ENCODE measurements around the gene CACNA1G. TPM values are rescaled to one million over a fixed set of nuclear protein-coding genes. Genes with fewer than 3 reads are reported as not detected.

The CACNA1G gene
- total and polyA plus RNA-seq, 4 donors = under 0.01 to 0.14 (median 0.01) TPM; not detected in 1

DNA sequence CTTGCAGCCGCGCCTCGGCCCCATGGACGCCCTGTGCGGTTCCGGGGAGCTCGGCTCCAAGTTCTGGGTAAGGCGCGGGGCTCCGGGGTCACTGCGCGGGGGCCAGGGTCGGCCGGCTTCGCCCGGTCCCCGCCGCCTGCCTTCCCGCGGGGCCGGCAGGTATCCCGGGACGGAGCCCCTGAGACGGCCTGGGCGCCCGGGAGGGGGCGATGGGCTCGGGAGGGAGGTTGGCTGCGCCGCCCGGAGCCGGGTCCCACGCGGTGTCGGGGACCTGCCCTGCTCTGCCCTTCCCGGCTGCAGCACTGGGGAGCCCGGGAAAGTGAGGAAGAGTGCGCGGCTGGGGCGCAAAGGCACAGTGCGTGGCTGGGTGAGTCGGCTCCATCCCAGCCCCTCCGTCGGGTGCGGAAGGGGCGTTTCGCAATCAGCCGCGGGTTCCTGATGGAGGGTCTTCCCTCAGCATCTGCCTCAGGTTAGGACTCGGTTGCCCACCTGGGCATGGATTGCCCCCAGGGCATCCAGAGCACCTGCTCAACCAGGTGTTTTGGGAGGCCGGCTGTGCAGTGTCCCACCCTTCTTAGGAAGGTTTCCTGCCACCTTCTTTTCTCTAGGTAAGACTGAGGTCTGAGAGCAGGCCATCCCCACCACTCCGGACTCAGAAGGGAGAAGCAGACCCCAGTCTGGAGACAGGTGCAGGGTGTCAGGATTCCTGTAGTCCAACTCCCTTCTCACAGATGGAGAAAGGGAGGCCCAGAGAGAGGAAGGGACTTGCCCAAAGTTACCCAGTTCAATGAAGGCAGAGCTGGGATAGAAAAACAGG lies 74.6 kb downstream of the CACNA1G start:
- DNase-seq (ENCODE audit: low spot score) = no peak
- H3K27me3 ChIP-seq (ENCODE audit: control insufficient read depth in 4 of 4, insufficient read depth in 4 of 4, low read length in 3 of 4) = no peaks in the 10 kb centered on the region
- peak overlapping the region; percentile 89 to 92 for H3K27ac ChIP-seq (ENCODE audit: low read depth in 1 of 2, low read length in 2 of 2)
- peak overlapping the region; percentile 81 to 93 for H3K9ac ChIP-seq (ENCODE audit: low read depth in 1 of 2, low read length in 2 of 2)
- peaks cover 15 to 54% (median 43%) of the 10 kb centered on the region in 4 donors for H3K4me1 ChIP-seq (ENCODE audit: control insufficient read depth in 4 of 4, insufficient read depth in 4 of 4, low read length in 3 of 4)
- no peak for TF ChIP-seq HNF4G (IDR thresholded peaks at IDR 0.05)
- no peak for TF ChIP-seq NR2F2 (IDR thresholded peaks at IDR 0.05)
- no peak for TF ChIP-seq EGR1 (IDR thresholded peaks at IDR 0.05; ENCODE audit: low read depth in 2 of 2)
- TF ChIP-seq TAF1 (conservative IDR thresholded peaks at IDR 0.05) = no peak
- TF ChIP-seq, protein P1, sequence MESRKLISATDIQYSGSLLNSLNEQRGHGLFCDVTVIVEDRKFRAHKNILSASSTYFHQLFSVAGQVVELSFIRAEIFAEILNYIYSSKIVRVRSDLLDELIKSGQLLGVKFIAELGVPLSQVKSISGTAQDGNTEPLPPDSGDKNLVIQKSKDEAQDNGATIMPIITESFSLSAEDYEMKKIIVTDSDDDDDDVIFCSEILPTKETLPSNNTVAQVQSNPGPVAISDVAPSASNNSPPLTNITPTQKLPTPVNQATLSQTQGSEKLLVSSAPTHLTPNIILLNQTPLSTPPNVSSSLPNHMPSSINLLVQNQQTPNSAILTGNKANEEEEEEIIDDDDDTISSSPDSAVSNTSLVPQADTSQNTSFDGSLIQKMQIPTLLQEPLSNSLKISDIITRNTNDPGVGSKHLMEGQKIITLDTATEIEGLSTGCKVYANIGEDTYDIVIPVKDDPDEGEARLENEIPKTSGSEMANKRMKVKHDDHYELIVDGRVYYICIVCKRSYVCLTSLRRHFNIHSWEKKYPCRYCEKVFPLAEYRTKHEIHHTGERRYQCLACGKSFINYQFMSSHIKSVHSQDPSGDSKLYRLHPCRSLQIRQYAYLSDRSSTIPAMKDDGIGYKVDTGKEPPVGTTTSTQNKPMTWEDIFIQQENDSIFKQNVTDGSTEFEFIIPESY (IDR thresholded peaks at IDR 0.05) = no peak
- TF ChIP-seq GABPA (IDR thresholded peaks at IDR 0.05 in 1 of 2, conservative IDR thresholded peaks at IDR 0.05 in 1 of 2) = no peak
- no peak for TF ChIP-seq ATF3 (IDR thresholded peaks at IDR 0.05)
- no peak for TF ChIP-seq RXRA (IDR thresholded peaks at IDR 0.05)
- TF ChIP-seq FOXA2 (IDR thresholded peaks at IDR 0.05) = no peak
- H3K9me3 ChIP-seq (ENCODE audit: control insufficient read depth in 4 of 4, low read length in 3 of 4) = no peaks in the 10 kb centered on the region
- no peaks in the 10 kb centered on the region for H3K36me3 ChIP-seq (ENCODE audit: control insufficient read depth in 4 of 4, insufficient read depth in 3 of 4, low read depth in 1 of 4, low read length in 3 of 4)
- peak overlapping the region; percentile 79 to 95 (median 87) for H3K4me3 ChIP-seq (ENCODE audit: low read depth in 1 of 3, low read length in 3 of 3)
- WGBS = 3% methylated on average over 52 of the region's 52 CpGs

DNA sequence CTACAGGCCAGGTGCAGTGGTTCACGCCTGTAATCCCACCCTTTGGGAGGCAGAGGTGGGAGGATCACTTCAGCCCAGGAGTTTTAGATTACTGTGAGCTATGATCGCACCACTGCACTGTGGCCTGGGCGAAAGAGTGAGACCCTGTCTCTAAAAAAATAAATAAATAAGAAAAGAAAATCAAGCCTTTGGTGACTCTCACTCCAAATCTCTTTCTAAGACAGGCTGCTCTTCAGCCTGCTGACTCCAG lies 75.1 kb downstream of the CACNA1G start:
- Histone ChIP-seq H3K27ac (ENCODE audit: low read depth in 1 of 2, low read length in 2 of 2) (peak overlapping the region; percentile 89 to 92), H3K36me3 (ENCODE audit: control insufficient read depth in 4 of 4, insufficient read depth in 3 of 4, low read depth in 1 of 4, low read length in 3 of 4) (no peaks in the 10 kb centered on the region), H3K4me1 (ENCODE audit: control insufficient read depth in 4 of 4, insufficient read depth in 4 of 4, low read length in 3 of 4) (peaks cover 20 to 56% (median 48%) of the 10 kb centered on the region in 4 donors), H3K9me3 (ENCODE audit: control insufficient read depth in 4 of 4, low read length in 3 of 4) (no peaks in the 10 kb centered on the region), H3K27me3 (ENCODE audit: control insufficient read depth in 4 of 4, insufficient read depth in 4 of 4, low read length in 3 of 4) (no peaks in the 10 kb centered on the region), H3K4me3 (ENCODE audit: low read depth in 1 of 3, low read length in 3 of 3) (peak overlapping the region; percentile 79 to 95 (median 87)), H3K9ac (ENCODE audit: low read depth in 1 of 2, low read length in 2 of 2) (peak overlapping the region; percentile 81 to 93)
- TF ChIP-seq JUND (IDR thresholded peaks at IDR 0.05) = no peak
- no peak for TF ChIP-seq EGR1 (IDR thresholded peaks at IDR 0.05; ENCODE audit: low read depth in 2 of 2)
- no peak for TF ChIP-seq RXRA (IDR thresholded peaks at IDR 0.05)
- no peak for TF ChIP-seq TAF1 (conservative IDR thresholded peaks at IDR 0.05)
- TF ChIP-seq SP1 (IDR thresholded peaks at IDR 0.05) = no peak
- DNase-seq (ENCODE audit: low spot score) = no peak
- WGBS = 37% methylated on average over 3 of the region's 3 CpGs

- H3K9me3 ChIP-seq (ENCODE audit: control insufficient read depth in 4 of 4, low read length in 3 of 4) = no peaks in the 10 kb centered on the region
- peak overlapping the region; percentile 79 to 95 (median 87) for H3K4me3 ChIP-seq (ENCODE audit: low read depth in 1 of 3, low read length in 3 of 3)
- peaks cover 25 to 58% (median 50%) of the 10 kb centered on the region in 4 donors for H3K4me1 ChIP-seq (ENCODE audit: control insufficient read depth in 4 of 4, insufficient read depth in 4 of 4, low read length in 3 of 4)
- no peaks in the 10 kb centered on the region for H3K27me3 ChIP-seq (ENCODE audit: control insufficient read depth in 4 of 4, insufficient read depth in 4 of 4, low read length in 3 of 4)
- no peak for DNase-seq (ENCODE audit: low spot score)
- no peaks in the 10 kb centered on the region for H3K36me3 ChIP-seq (ENCODE audit: control insufficient read depth in 4 of 4, insufficient read depth in 3 of 4, low read depth in 1 of 4, low read length in 3 of 4)
- 33% methylated on average over 9 of the region's 9 CpGs for WGBS
- peak overlapping the region; percentile 89 to 92 for H3K27ac ChIP-seq (ENCODE audit: low read depth in 1 of 2, low read length in 2 of 2)
- H3K9ac ChIP-seq (ENCODE audit: low read depth in 1 of 2, low read length in 2 of 2) = peak overlapping the region; percentile 81 to 93
- TF ChIP-seq, protein P2, sequence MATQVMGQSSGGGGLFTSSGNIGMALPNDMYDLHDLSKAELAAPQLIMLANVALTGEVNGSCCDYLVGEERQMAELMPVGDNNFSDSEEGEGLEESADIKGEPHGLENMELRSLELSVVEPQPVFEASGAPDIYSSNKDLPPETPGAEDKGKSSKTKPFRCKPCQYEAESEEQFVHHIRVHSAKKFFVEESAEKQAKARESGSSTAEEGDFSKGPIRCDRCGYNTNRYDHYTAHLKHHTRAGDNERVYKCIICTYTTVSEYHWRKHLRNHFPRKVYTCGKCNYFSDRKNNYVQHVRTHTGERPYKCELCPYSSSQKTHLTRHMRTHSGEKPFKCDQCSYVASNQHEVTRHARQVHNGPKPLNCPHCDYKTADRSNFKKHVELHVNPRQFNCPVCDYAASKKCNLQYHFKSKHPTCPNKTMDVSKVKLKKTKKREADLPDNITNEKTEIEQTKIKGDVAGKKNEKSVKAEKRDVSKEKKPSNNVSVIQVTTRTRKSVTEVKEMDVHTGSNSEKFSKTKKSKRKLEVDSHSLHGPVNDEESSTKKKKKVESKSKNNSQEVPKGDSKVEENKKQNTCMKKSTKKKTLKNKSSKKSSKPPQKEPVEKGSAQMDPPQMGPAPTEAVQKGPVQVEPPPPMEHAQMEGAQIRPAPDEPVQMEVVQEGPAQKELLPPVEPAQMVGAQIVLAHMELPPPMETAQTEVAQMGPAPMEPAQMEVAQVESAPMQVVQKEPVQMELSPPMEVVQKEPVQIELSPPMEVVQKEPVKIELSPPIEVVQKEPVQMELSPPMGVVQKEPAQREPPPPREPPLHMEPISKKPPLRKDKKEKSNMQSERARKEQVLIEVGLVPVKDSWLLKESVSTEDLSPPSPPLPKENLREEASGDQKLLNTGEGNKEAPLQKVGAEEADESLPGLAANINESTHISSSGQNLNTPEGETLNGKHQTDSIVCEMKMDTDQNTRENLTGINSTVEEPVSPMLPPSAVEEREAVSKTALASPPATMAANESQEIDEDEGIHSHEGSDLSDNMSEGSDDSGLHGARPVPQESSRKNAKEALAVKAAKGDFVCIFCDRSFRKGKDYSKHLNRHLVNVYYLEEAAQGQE (IDR thresholded peaks at IDR 0.05) = peak; percentile 25
- TF ChIP-seq EGR1 (IDR thresholded peaks at IDR 0.05; ENCODE audit: low read depth in 2 of 2) (peak in 1 of 2 donors; percentile 20), RAD21 (IDR thresholded peaks at IDR 0.05) (peak in 1 of 2 donors; percentile 63), YY1 (IDR thresholded peaks at IDR 0.05) (no peak), SP1 (IDR thresholded peaks at IDR 0.05) (peak; percentile 99), GABPA (IDR thresholded peaks at IDR 0.05 in 1 of 2, conservative IDR thresholded peaks at IDR 0.05 in 1 of 2) (no peak), ATF3 (IDR thresholded peaks at IDR 0.05) (peak; percentile 73), FOXA2 (IDR thresholded peaks at IDR 0.05) (peak; percentile 56), HNF4A (conservative IDR thresholded peaks at IDR 0.05) (peak; percentile 96 to 99), TAF1 (conservative IDR thresholded peaks at IDR 0.05) (no peak), HNF4G (IDR thresholded peaks at IDR 0.05) (peak; percentile 97)
- TF ChIP-seq, protein P3, sequence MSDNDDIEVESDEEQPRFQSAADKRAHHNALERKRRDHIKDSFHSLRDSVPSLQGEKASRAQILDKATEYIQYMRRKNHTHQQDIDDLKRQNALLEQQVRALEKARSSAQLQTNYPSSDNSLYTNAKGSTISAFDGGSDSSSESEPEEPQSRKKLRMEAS (IDR thresholded peaks at IDR 0.05) = peak; percentile 93
- TF ChIP-seq, protein P1 (IDR thresholded peaks at IDR 0.05) = peak; percentile 68
These were observed 75.7 kb downstream of the CACNA1G start for GRCh38 chr17:50635982-50636803.

All from liver (tissue), 9 donors.